HL-60 (cell line): ENCODE measurements around the gene KDM1B.

ENCODE experiments used
- GABPA ChIP-seq: IDR thresholded peaks from 2 replicates; pipeline ENCODE4 v1.6.1; 2012; ENCODE audit warnings: low read depth
- POLR2AphosphoS5 ChIP-seq: IDR thresholded peaks from 2 replicates; pipeline ENCODE4 v1.6.1; 2012; ENCODE audit warnings: low read depth
- SPI1 ChIP-seq: IDR thresholded peaks from 2 replicates; pipeline ENCODE4 v1.6.1; 2012; ENCODE audit warnings: low read depth, mild to moderate bottlenecking, borderline replicate concordance
- TF ChIP-seq, protein P1 (sequence below): IDR thresholded peaks from one replicate; pipeline ENCODE4 v1.5.1; 2011; ENCODE audit warnings: low read length, control low read depth, inconsistent platforms; ENCODE audit not compliant: insufficient read depth
- TF ChIP-seq, protein P2 (sequence below): IDR thresholded peaks from 2 replicates; pipeline ENCODE4 v1.6.1; 2012; ENCODE audit warnings: low read depth; ENCODE audit not compliant: insufficient replicate concordance

DNA sequence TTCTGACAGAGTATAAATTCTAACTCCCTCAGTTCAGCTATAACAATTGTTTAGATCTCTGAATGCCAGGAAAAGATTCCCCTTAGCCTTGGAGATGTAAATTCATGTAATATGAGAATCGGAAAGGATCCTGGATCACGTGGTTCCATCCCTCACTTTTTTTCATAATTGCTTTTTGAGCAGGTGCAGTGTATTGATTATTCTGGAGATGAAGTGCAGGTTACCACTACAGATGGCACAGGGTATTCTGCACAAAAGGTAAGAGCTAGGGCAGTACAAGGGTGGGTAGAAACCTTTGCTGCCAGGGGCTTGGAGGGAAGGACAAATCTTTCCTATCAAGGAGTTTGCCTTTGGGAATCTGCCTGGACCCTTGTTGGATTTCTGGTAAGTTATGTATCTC lies 52.7 kb downstream of the KDM1B start:
- TF ChIP-seq, protein P1, sequence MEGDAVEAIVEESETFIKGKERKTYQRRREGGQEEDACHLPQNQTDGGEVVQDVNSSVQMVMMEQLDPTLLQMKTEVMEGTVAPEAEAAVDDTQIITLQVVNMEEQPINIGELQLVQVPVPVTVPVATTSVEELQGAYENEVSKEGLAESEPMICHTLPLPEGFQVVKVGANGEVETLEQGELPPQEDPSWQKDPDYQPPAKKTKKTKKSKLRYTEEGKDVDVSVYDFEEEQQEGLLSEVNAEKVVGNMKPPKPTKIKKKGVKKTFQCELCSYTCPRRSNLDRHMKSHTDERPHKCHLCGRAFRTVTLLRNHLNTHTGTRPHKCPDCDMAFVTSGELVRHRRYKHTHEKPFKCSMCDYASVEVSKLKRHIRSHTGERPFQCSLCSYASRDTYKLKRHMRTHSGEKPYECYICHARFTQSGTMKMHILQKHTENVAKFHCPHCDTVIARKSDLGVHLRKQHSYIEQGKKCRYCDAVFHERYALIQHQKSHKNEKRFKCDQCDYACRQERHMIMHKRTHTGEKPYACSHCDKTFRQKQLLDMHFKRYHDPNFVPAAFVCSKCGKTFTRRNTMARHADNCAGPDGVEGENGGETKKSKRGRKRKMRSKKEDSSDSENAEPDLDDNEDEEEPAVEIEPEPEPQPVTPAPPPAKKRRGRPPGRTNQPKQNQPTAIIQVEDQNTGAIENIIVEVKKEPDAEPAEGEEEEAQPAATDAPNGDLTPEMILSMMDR, result no peak
- TF ChIP-seq, protein P2, sequence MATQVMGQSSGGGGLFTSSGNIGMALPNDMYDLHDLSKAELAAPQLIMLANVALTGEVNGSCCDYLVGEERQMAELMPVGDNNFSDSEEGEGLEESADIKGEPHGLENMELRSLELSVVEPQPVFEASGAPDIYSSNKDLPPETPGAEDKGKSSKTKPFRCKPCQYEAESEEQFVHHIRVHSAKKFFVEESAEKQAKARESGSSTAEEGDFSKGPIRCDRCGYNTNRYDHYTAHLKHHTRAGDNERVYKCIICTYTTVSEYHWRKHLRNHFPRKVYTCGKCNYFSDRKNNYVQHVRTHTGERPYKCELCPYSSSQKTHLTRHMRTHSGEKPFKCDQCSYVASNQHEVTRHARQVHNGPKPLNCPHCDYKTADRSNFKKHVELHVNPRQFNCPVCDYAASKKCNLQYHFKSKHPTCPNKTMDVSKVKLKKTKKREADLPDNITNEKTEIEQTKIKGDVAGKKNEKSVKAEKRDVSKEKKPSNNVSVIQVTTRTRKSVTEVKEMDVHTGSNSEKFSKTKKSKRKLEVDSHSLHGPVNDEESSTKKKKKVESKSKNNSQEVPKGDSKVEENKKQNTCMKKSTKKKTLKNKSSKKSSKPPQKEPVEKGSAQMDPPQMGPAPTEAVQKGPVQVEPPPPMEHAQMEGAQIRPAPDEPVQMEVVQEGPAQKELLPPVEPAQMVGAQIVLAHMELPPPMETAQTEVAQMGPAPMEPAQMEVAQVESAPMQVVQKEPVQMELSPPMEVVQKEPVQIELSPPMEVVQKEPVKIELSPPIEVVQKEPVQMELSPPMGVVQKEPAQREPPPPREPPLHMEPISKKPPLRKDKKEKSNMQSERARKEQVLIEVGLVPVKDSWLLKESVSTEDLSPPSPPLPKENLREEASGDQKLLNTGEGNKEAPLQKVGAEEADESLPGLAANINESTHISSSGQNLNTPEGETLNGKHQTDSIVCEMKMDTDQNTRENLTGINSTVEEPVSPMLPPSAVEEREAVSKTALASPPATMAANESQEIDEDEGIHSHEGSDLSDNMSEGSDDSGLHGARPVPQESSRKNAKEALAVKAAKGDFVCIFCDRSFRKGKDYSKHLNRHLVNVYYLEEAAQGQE, result no peak
- TF ChIP-seq POLR2AphosphoS5 (no peak), SPI1 (no peak), GABPA (no peak)
